ENCODE results near the gene TSPEAR.
"Not testable (repeated sequence)": the region's sequence is repeated elsewhere in the genome, so short reads cannot be mapped to it uniquely, and the experiment has no call there.

The TSPEAR gene

GRCh38 chr21:44681152-44681551 lies 30.2 kb downstream of the TSPEAR start:
- DNase-seq, result no peak

GRCh38 chr21:44677881-44678280 lies 33.5 kb downstream of the TSPEAR start:
- DNase-seq, result no peak

- DNase-seq, result no peak
These were observed 39.5 kb downstream of the TSPEAR start for GRCh38 chr21:44671911-44672310.

- DNase-seq, result no peak
These were observed 40.5 kb downstream of the TSPEAR start for GRCh38 chr21:44670642-44671432.

GRCh38 chr21:44667612-44668011 lies 43.8 kb downstream of the TSPEAR start:
- no peak for DNase-seq

GRCh38 chr21:44666401-44667320 lies 44.7 kb downstream of the TSPEAR start, which contains the start of gene KRTAP12-2:
Gene KRTAP12-2, minus strand, starts transcription at chr21:44666927. Its CDS starts 41 bp downstream, at chr21:44666886.
- DNase-seq, result no peak

- DNase-seq, result no peak
These were observed 46.7 kb downstream of the TSPEAR start for GRCh38 chr21:44664691-44665090.

GRCh38 chr21:44661567-44661966 lies 49.8 kb downstream of the TSPEAR start:
- not testable (repeated sequence) for DNase-seq

GRCh38 chr21:44658913-44659595 lies 52.3 kb downstream of the TSPEAR start:
- DNase-seq, result no peak

GRCh38 chr21:44658541-44658910 lies 52.8 kb downstream of the TSPEAR start:
- DNase-seq, result no peak

- DNase-seq, result no peak
These were observed 53.5 kb downstream of the TSPEAR start, which contains the start of gene KRTAP12-3 for GRCh38 chr21:44657635-44658540. Gene KRTAP12-3, plus strand, starts transcription at chr21:44657932. Its CDS starts 48 bp downstream, at chr21:44657980.

GRCh38 chr21:44656868-44657267 lies 54.5 kb downstream of the TSPEAR start:
- DNase-seq, result no peak

- DNase-seq, result no peak
These were observed 56.7 kb downstream of the TSPEAR start, which contains the start of gene KRTAP12-4 for GRCh38 chr21:44654576-44655175. Gene KRTAP12-4, minus strand, starts transcription at chr21:44654659. Its CDS starts 45 bp downstream, at chr21:44654614.

- DNase-seq, result no peak
These were observed 57.5 kb downstream of the TSPEAR start for GRCh38 chr21:44653656-44654575.

- DNase-seq, result no peak
These were observed 58.2 kb downstream of the TSPEAR start for GRCh38 chr21:44653123-44653522.

GRCh38 chr21:44650973-44651675 lies 60.2 kb downstream of the TSPEAR start:
- no peak for DNase-seq

GRCh38 chr21:44650265-44650972 lies 61.0 kb downstream of the TSPEAR start:
- no peak for DNase-seq

- DNase-seq, result no peak
These were observed 61.8 kb downstream of the TSPEAR start for GRCh38 chr21:44649521-44650100.
